GM12801 (cell line): ENCODE results near the gene POMGNT2.

Experiments
- CTCF ChIP-seq: IDR thresholded peaks from one replicate; pipeline ENCODE4 v1.5.1; 2011; ENCODE audit warnings: control low read depth; ENCODE audit not compliant: insufficient read length; ENCODE audit errors: extremely low read depth

Gene POMGNT2

GRCh38 chr3:43142472-43142871 is 36.6 kb upstream of the POMGNT2 start:
- TF ChIP-seq CTCF, result no peak

- TF ChIP-seq CTCF, result no peak
These were observed 32.8 kb upstream of the POMGNT2 start for GRCh38 chr3:43138488-43139231.

- no peak for TF ChIP-seq CTCF
These were observed 27.2 kb upstream of the POMGNT2 start for GRCh38 chr3:43132870-43133636.

GRCh38 chr3:43132193-43132592 is 26.3 kb upstream of the POMGNT2 start:
- TF ChIP-seq CTCF, result no peak

GRCh38 chr3:43128464-43128863 is 22.6 kb upstream of the POMGNT2 start:
- no peak for TF ChIP-seq CTCF

GRCh38 chr3:43126536-43126935 is 20.7 kb upstream of the POMGNT2 start:
- TF ChIP-seq CTCF, result no peak

GRCh38 chr3:43123895-43124294 is 18.0 kb upstream of the POMGNT2 start:
- no peak for TF ChIP-seq CTCF
